HEK293 (cell line): ENCODE data around the gene PCSK1.

Source experiments
- CTCF ChIA-PET: fragments of 350-600 bp; formaldehyde crosslinking; extraction: SDS; loops from one replicate; lab custom pipeline; 2021; ENCODE audit warnings: antibody characterized with exemption; lab: Yijun Ruan, JAX
- POLR2A ChIA-PET: fragments of 300-600 bp; formaldehyde crosslinking; extraction: SDS; loops from one replicate; lab custom pipeline; 2020; ENCODE audit warnings: antibody characterized with exemption, inconsistent platforms; lab: Yijun Ruan, JAX
- H3K27ac ChIP-seq: fragments of 200-500 bp; sonication (Bioruptor generic); 2 replicates; pipeline ENCODE4 v1.5.1; 2014; ENCODE audit warnings: low read depth, low read length, control low read depth, inconsistent platforms; ENCODE audit errors: extremely low read depth
- H3K36me3 ChIP-seq, 2 experiments: fragments of 200-500 bp in 1 of 2; sonication (Bioruptor generic) in 1 of 2; 1 replicate in 1 of 2; 2 replicates in 1 of 2; pipeline ENCODE4 v1.5.1; 2014 to 2017; ENCODE audit warnings: inconsistent platforms in 2 of 2, low read length in 2 of 2; ENCODE audit not compliant: control insufficient read depth in 2 of 2, insufficient read depth in 1 of 2
- H3K4me1 ChIP-seq: fragments of 200-500 bp; sonication (Bioruptor generic); 2 replicates; pipeline ENCODE4 v1.5.1; 2014; ENCODE audit warnings: mild to moderate bottlenecking, low read length, inconsistent platforms; ENCODE audit not compliant: control insufficient read depth, insufficient read depth
- H3K4me3 ChIP-seq: 2 replicates; pipeline ENCODE4 v1.5.1; 2011; ENCODE audit warnings: low read depth, mild to moderate bottlenecking, control low read depth, low read length, moderate library complexity
- H3K9me3 ChIP-seq: fragments of 200-500 bp; sonication (Bioruptor generic); 2 replicates; pipeline ENCODE4 v1.5.1; 2014; ENCODE audit warnings: low read depth, low read length, inconsistent platforms; ENCODE audit not compliant: control insufficient read depth, insufficient read depth
- HOXD13 ChIP-seq: sonication (generic); formaldehyde crosslinking; IDR thresholded peaks from 2 replicates; pipeline ENCODE4 v1.8.0; 2022; ENCODE audit warnings: missing genetic modification reagents, borderline replicate concordance
- KLF8 ChIP-seq: fragments of 450-650 bp; formaldehyde crosslinking; IDR thresholded peaks from 2 replicates; pipeline ENCODE4 v1.5.1; 2016; ENCODE audit warnings: missing biosample characterization, missing genetic modification characterization
- ZBTB8A ChIP-seq: fragments of 450-650 bp; formaldehyde crosslinking; IDR thresholded peaks from 2 replicates; pipeline ENCODE4 v1.5.1; 2016; ENCODE audit warnings: missing biosample characterization, missing genetic modification characterization
- ZNF114 ChIP-seq: fragments of 450-650 bp; formaldehyde crosslinking; IDR thresholded peaks from 2 replicates; pipeline ENCODE4 v1.5.0; 2017; ENCODE audit warnings: missing biosample characterization, missing genetic modification characterization
- ZNF133 ChIP-seq: fragments of 450-650 bp; formaldehyde crosslinking; IDR thresholded peaks from 2 replicates; pipeline ENCODE4 v1.5.1; 2016; ENCODE audit warnings: missing biosample characterization, missing genetic modification characterization
- ZNF140 ChIP-seq: fragments of 450-650 bp; formaldehyde crosslinking; IDR thresholded peaks from 2 replicates; pipeline ENCODE4 v1.5.1; 2016; ENCODE audit warnings: missing biosample characterization, missing genetic modification characterization
- ZNF169 ChIP-seq: fragments of 450-650 bp; formaldehyde crosslinking; IDR thresholded peaks from 2 replicates; pipeline ENCODE4 v1.5.1; 2016; ENCODE audit warnings: missing biosample characterization, missing genetic modification characterization
- ZNF221 ChIP-seq: fragments of 450-650 bp; formaldehyde crosslinking; IDR thresholded peaks from 2 replicates; pipeline ENCODE4 v1.5.1; 2017; ENCODE audit warnings: missing biosample characterization, missing genetic modification characterization, borderline replicate concordance
- ZNF23 ChIP-seq: fragments of 450-650 bp; formaldehyde crosslinking; IDR thresholded peaks from 2 replicates; pipeline ENCODE4 v1.5.1; 2016; ENCODE audit warnings: missing biosample characterization, missing genetic modification characterization, borderline replicate concordance
- ZNF311 ChIP-seq: fragments of 450-650 bp; formaldehyde crosslinking; IDR thresholded peaks from 2 replicates; pipeline ENCODE4 v1.5.1; 2017; ENCODE audit warnings: missing biosample characterization, missing genetic modification characterization, borderline replicate concordance
- ZNF324 ChIP-seq: fragments of 450-650 bp; formaldehyde crosslinking; IDR thresholded peaks from 2 replicates; pipeline ENCODE4 v1.5.1; 2016; ENCODE audit warnings: missing biosample characterization, missing genetic modification characterization
- ZNF335 ChIP-seq: fragments of 450-650 bp; formaldehyde crosslinking; conservative IDR thresholded peaks from 2 replicates; pipeline ENCODE4 v1.5.1; 2016; ENCODE audit warnings: missing biosample characterization, missing genetic modification characterization
- ZNF394 ChIP-seq: fragments of 450-650 bp; formaldehyde crosslinking; IDR thresholded peaks from 2 replicates; pipeline ENCODE4 v1.5.1; 2016; ENCODE audit warnings: missing biosample characterization, missing genetic modification characterization, mild to moderate bottlenecking, moderate library complexity, borderline replicate concordance
- ZNF473 ChIP-seq: fragments of 450-650 bp; formaldehyde crosslinking; IDR thresholded peaks from 2 replicates; pipeline ENCODE4 v1.5.1; 2017; ENCODE audit warnings: missing biosample characterization, missing genetic modification characterization
- ZNF555 ChIP-seq: fragments of 450-650 bp; formaldehyde crosslinking; conservative IDR thresholded peaks from 2 replicates; pipeline ENCODE4 v1.5.1; 2017; ENCODE audit warnings: missing biosample characterization, mild to moderate bottlenecking, missing genetic modification characterization, inconsistent platforms
- ZNF560 ChIP-seq: fragments of 450-650 bp; formaldehyde crosslinking; IDR thresholded peaks from 2 replicates; pipeline ENCODE4 v1.5.1; 2017; ENCODE audit warnings: missing biosample characterization, missing genetic modification characterization, borderline replicate concordance
- ZNF600 ChIP-seq: fragments of 450-650 bp; formaldehyde crosslinking; IDR thresholded peaks from 2 replicates; pipeline ENCODE4 v1.5.1; 2016; ENCODE audit warnings: missing biosample characterization, missing genetic modification characterization
- ZNF629 ChIP-seq: fragments of 450-650 bp; formaldehyde crosslinking; IDR thresholded peaks from 2 replicates; pipeline ENCODE4 v1.5.1; 2017; ENCODE audit warnings: missing biosample characterization, missing genetic modification characterization
- ZNF658 ChIP-seq: fragments of 450-650 bp; formaldehyde crosslinking; IDR thresholded peaks from 2 replicates; pipeline ENCODE4; 2016; ENCODE audit warnings: missing biosample characterization, missing genetic modification characterization
- ZNF830 ChIP-seq: fragments of 450-650 bp; IDR thresholded peaks from 2 replicates; pipeline ENCODE4 v1.5.0; 2018; ENCODE audit warnings: missing biosample characterization, missing genetic modification characterization, low read depth, mild to moderate bottlenecking, moderate library complexity
- TF ChIP-seq, protein P1 (sequence below): fragments of 450-650 bp; formaldehyde crosslinking; conservative IDR thresholded peaks from 2 replicates; pipeline ENCODE4 v1.5.1; 2016; ENCODE audit warnings: low read depth, missing biosample characterization, missing genetic modification characterization
- TF ChIP-seq, protein P2 (sequence below): fragments of 450-650 bp; formaldehyde crosslinking; IDR thresholded peaks from 2 replicates; pipeline ENCODE4 v1.5.1; 2017; ENCODE audit warnings: missing biosample characterization, missing genetic modification characterization
- TF ChIP-seq, protein P3 (sequence below): sonication (generic); formaldehyde crosslinking; IDR thresholded peaks from 2 replicates; pipeline ENCODE4 v1.8.1; 2022; ENCODE audit warnings: mild to moderate bottlenecking, moderate library complexity, missing genetic modification reagents
- TF ChIP-seq, protein P4 (sequence below): fragments of 450-650 bp; formaldehyde crosslinking; conservative IDR thresholded peaks from 2 replicates; pipeline ENCODE4 v1.5.1; 2016; ENCODE audit warnings: low read depth, missing biosample characterization, missing genetic modification characterization

PCSK1 gene

DNA sequence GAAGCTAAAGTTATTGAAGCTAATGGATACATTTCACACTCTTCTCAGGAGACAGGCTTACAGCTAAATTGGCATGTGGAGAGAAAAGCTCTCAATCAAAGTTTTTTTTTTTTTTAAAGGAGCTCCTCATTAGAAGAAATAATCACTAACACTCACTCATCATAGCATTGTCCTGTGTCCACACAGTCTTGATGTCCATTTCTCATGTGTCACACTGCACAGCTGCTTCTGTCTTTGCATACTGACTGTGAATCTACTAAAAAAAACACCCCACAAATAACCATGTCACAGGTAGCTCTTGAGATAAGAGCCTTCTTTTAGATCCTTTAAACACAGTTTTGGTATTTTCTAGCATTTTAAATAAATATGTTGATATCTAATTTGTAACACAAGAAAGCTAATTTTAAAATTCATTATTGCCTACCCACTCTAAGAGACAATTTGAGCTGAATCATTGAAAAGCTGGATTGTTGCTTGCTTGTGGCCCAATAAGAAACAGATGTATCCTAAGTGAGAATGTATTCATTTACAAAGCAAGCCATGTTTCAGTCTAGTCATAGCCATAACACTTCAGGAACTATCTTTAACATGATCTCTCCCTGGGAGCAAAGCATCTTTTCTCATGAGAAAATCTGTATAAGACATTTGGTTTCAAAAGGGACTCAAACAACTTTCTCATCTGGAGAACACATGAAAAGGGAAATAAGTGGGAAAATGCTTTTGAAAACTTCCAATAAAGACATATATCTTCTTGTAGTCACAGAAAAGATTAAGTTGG lies 48.1 kb upstream of the PCSK1 start (continued):
- no peak for TF ChIP-seq ZNF658 (tag by site-specific recombination)
- TF ChIP-seq ZNF830 = no peak
- no peak for TF ChIP-seq ZNF394 (tag by site-specific recombination)
- TF ChIP-seq ZNF114 = no peak
- TF ChIP-seq ZNF335 (tag by site-specific recombination) = no peak

DNA sequence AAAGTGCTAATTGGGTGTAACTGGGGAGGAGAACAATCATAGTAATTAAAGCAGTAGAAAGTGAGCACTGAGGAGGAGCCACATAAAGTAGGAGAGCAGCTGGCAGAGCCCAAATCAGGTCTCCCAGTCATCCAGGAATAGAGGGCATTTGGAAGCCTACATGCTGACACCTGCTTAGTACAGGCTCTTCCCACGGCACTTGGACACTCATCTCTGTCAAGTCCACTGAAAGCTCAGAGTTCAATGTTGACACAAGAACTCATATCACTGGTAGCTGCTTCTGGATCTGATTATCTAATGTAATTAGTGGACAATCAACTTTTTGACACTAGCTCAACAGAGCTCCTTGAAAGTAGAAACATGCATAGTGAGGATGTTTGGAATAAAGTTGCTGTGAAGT lies 45.9 kb upstream of the PCSK1 start:
- POLR2A ChIA-PET = no interaction called here
- CTCF ChIA-PET = interaction anchor here (0.9 kb wide), 1 partner anchor 134 kb away, joined by 3 read pairs; no protein-coding TSS in a partner anchor

More for the DNA sequence above, 45.9 kb upstream of the PCSK1 start:
- no peaks in the 10 kb centered on the region for H3K4me1 ChIP-seq
- no peak overlapping the region for H3K4me3 ChIP-seq
- no peak overlapping the region for H3K27ac ChIP-seq
- TF ChIP-seq ZBTB8A (tag by site-specific recombination) (no peak), KLF8 (tag by site-specific recombination) (no peak), ZNF560 (tag by site-specific recombination) (no peak), HOXD13 (CRISPR knock-in tag) (no peak), ZNF221 (no peak), ZNF555 (tag by site-specific recombination) (no peak), ZNF629 (tag by site-specific recombination) (no peak), ZNF600 (no peak), ZNF473 (tag by site-specific recombination) (no peak), ZNF23 (no peak), ZNF169 (tag by site-specific recombination) (no peak), ZNF311 (tag by site-specific recombination) (no peak), ZNF140 (tag by site-specific recombination) (no peak), ZNF324 (no peak), ZNF133 (tag by site-specific recombination) (no peak)
- TF ChIP-seq, protein P1, sequence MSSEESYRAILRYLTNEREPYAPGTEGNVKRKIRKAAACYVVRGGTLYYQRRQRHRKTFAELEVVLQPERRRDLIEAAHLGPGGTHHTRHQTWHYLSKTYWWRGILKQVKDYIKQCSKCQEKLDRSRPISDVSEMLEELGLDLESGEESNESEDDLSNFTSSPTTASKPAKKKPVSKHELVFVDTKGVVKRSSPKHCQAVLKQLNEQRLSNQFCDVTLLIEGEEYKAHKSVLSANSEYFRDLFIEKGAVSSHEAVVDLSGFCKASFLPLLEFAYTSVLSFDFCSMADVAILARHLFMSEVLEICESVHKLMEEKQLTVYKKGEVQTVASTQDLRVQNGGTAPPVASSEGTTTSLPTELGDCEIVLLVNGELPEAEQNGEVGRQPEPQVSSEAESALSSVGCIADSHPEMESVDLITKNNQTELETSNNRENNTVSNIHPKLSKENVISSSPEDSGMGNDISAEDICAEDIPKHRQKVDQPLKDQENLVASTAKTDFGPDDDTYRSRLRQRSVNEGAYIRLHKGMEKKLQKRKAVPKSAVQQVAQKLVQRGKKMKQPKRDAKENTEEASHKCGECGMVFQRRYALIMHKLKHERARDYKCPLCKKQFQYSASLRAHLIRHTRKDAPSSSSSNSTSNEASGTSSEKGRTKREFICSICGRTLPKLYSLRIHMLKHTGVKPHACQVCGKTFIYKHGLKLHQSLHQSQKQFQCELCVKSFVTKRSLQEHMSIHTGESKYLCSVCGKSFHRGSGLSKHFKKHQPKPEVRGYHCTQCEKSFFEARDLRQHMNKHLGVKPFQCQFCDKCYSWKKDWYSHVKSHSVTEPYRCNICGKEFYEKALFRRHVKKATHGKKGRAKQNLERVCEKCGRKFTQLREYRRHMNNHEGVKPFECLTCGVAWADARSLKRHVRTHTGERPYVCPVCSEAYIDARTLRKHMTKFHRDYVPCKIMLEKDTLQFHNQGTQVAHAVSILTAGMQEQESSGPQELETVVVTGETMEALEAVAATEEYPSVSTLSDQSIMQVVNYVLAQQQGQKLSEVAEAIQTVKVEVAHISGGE (tag by site-specific recombination) = no peak
- TF ChIP-seq, protein P2, sequence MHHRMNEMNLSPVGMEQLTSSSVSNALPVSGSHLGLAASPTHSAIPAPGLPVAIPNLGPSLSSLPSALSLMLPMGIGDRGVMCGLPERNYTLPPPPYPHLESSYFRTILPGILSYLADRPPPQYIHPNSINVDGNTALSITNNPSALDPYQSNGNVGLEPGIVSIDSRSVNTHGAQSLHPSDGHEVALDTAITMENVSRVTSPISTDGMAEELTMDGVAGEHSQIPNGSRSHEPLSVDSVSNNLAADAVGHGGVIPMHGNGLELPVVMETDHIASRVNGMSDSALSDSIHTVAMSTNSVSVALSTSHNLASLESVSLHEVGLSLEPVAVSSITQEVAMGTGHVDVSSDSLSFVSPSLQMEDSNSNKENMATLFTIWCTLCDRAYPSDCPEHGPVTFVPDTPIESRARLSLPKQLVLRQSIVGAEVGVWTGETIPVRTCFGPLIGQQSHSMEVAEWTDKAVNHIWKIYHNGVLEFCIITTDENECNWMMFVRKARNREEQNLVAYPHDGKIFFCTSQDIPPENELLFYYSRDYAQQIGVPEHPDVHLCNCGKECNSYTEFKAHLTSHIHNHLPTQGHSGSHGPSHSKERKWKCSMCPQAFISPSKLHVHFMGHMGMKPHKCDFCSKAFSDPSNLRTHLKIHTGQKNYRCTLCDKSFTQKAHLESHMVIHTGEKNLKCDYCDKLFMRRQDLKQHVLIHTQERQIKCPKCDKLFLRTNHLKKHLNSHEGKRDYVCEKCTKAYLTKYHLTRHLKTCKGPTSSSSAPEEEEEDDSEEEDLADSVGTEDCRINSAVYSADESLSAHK = no peak
- TF ChIP-seq, protein P3, sequence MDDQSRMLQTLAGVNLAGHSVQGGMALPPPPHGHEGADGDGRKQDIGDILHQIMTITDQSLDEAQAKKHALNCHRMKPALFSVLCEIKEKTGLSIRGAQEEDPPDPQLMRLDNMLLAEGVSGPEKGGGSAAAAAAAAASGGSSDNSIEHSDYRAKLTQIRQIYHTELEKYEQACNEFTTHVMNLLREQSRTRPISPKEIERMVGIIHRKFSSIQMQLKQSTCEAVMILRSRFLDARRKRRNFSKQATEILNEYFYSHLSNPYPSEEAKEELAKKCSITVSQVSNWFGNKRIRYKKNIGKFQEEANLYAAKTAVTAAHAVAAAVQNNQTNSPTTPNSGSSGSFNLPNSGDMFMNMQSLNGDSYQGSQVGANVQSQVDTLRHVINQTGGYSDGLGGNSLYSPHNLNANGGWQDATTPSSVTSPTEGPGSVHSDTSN = no peak
- TF ChIP-seq, protein P4, sequence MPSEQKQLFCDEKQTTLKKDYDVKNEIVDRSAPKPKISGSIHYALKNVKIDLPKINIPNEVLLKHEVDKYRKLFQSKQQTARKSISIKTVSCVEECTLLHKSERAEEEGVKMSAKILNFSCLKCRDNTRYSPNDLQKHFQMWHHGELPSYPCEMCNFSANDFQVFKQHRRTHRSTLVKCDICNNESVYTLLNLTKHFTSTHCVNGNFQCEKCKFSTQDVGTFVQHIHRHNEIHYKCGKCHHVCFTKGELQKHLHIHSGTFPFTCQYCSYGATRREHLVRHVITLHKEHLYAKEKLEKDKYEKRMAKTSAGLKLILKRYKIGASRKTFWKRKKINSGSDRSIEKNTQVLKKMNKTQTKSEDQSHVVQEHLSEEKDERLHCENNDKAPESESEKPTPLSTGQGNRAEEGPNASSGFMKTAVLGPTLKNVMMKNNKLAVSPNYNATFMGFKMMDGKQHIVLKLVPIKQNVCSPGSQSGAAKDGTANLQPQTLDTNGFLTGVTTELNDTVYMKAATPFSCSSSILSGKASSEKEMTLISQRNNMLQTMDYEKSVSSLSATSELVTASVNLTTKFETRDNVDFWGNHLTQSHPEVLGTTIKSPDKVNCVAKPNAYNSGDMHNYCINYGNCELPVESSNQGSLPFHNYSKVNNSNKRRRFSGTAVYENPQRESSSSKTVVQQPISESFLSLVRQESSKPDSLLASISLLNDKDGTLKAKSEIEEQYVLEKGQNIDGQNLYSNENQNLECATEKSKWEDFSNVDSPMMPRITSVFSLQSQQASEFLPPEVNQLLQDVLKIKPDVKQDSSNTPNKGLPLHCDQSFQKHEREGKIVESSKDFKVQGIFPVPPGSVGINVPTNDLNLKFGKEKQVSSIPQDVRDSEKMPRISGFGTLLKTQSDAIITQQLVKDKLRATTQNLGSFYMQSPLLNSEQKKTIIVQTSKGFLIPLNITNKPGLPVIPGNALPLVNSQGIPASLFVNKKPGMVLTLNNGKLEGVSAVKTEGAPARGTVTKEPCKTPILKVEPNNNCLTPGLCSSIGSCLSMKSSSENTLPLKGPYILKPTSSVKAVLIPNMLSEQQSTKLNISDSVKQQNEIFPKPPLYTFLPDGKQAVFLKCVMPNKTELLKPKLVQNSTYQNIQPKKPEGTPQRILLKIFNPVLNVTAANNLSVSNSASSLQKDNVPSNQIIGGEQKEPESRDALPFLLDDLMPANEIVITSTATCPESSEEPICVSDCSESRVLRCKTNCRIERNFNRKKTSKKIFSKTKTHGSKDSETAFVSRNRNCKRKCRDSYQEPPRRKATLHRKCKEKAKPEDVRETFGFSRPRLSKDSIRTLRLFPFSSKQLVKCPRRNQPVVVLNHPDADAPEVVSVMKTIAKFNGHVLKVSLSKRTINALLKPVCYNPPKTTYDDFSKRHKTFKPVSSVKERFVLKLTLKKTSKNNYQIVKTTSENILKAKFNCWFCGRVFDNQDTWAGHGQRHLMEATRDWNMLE (tag by site-specific recombination) = no peak
- TF ChIP-seq, all 188 proteins: peak for 0
- H3K9me3 ChIP-seq = no peaks in the 10 kb centered on the region
- no peaks in the 10 kb centered on the region for H3K36me3 ChIP-seq
